Adipocyte (in vitro differentiated cells): Measurements from ENCODE around the gene LYPLAL1.

Experiments used
- DNase-seq: peaks from one replicate; pipeline ENCODE4 v3.0.0-alpha.2; 2015; ENCODE audit warnings: low read depth
- H3K27me3 ChIP-seq: replicated peaks from 2 replicates; pipeline ENCODE4 v1.7.0; 2013; ENCODE audit warnings: mild to moderate bottlenecking, low read length, moderate library complexity; ENCODE audit not compliant: control insufficient read depth, insufficient read depth
- H3K36me3 ChIP-seq: 2 replicates; pipeline ENCODE4 v1.7.0; 2013; ENCODE audit warnings: low read length, mild to moderate bottlenecking, moderate library complexity; ENCODE audit not compliant: control insufficient read depth, insufficient read depth, severe bottlenecking
- H3K4me1 ChIP-seq: 2 replicates; pipeline ENCODE4 v1.7.0; 2013; ENCODE audit warnings: mild to moderate bottlenecking, low read length, moderate library complexity; ENCODE audit not compliant: control insufficient read depth, insufficient read depth
- H3K4me3 ChIP-seq: 2 replicates; pipeline ENCODE4 v1.7.0; 2013; ENCODE audit warnings: mild to moderate bottlenecking, low read length, moderate library complexity
- H3K9ac ChIP-seq: 2 replicates; pipeline ENCODE4 v1.7.0; 2013; ENCODE audit warnings: mild to moderate bottlenecking, low read length, moderate library complexity
- H3K9me3 ChIP-seq: 2 replicates; pipeline ENCODE4 v1.7.0; 2013; ENCODE audit warnings: mild to moderate bottlenecking, low read length, moderate library complexity; ENCODE audit not compliant: control insufficient read depth

Gene LYPLAL1

DNA sequence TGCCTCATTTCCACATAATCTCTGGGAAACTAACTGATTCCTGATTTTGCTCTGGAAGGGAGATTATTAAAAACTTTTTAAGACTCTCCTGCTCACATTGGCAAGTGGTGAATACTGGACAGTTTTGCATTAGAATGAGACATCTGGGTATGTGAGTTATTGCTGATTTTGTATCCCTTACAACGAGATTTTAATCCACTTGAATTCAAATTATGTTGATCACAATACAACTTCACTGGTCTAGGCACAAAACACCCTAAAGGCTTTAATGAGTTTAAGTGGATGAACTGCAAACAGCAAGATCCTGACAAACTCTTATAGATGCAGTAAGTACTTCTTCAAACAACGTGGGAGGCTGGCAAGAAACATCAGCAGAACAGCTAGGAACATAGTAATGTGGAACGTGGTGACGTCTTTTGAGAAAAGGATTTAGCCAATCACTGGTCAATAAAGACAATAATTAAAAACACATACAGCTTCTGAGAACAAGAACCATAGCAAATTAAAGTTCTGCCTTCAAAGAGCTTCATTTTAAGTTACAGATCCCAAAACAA is 10.2 kb upstream of the LYPLAL1 start:
- no peaks in the 10 kb centered on the region for H3K27me3 ChIP-seq
- no peaks in the 10 kb centered on the region for H3K9me3 ChIP-seq
- H3K4me1 ChIP-seq = peaks cover 9% of the 10 kb centered on the region
- no peak for DNase-seq
- H3K36me3 ChIP-seq = no peaks in the 10 kb centered on the region
- no peak overlapping the region for H3K9ac ChIP-seq
- H3K4me3 ChIP-seq = no peak overlapping the region

DNA sequence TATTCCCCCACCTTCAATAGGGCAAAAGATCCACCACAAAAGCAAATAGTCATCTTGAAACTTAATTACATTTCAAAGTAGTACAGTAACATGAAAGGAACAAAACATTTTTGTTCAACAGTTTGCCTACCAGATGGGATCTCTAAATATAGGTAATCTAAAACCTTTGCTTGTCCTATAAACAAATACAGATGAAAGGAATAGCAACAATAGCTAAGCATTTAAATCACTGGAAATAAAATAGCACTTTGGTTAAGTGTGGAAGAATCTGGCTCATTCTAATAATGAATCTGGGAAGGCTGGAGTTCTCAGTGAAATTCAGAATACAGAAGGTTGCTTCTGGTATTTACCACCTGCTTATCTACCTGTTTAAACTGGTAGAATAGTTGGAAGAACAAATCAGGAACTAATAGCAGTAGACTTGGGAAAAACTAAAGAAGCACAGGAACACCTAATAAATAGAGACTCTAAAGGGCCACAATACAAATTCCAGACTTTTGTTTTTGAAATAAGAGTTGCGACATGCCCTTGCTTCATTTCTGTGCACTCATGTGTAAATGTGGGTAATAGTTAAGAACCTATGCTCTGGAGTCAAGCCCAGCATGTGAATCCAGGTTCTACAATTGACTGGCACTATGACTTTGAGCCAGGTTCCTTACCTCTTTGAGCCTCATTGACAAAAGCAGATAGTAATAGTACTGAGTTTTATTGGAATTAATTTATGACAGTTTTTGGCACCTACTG is 2.3 kb upstream of the LYPLAL1 start:
- H3K36me3 ChIP-seq = no peaks in the 10 kb centered on the region
- no peaks in the 10 kb centered on the region for H3K9me3 ChIP-seq
- peak; percentile 70 for DNase-seq
- H3K27me3 ChIP-seq = no peaks in the 10 kb centered on the region
- H3K4me3 ChIP-seq = peak overlapping the region; percentile 23
- H3K4me1 ChIP-seq = peaks cover 37% of the 10 kb centered on the region
- peak overlapping the region; percentile 23 for H3K9ac ChIP-seq

DNA sequence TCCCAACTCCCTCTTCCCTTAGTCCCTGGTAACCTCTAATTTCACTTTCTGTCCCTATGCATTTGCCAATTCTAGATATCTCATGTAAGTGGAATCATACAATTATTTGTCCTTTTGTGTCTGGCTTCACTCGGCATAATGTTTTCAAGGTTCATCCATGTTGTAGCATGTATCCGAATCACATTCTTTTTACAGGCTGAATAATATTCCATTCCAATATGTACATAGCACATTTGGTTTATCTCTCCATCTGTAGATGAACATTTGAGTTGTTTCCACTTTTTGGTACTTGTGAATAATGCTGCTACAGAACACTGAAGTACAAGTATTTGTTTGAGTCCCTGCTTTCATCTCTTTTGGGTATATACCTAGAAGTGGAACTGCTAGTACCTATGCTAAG is 857 bp upstream of the LYPLAL1 start:
- Histone ChIP-seq H3K4me1 (peaks cover 37% of the 10 kb centered on the region), H3K9me3 (no peaks in the 10 kb centered on the region), H3K9ac (no peak overlapping the region), H3K27me3 (no peaks in the 10 kb centered on the region), H3K4me3 (no peak overlapping the region), H3K36me3 (no peaks in the 10 kb centered on the region)
- DNase-seq = no peak

DNA sequence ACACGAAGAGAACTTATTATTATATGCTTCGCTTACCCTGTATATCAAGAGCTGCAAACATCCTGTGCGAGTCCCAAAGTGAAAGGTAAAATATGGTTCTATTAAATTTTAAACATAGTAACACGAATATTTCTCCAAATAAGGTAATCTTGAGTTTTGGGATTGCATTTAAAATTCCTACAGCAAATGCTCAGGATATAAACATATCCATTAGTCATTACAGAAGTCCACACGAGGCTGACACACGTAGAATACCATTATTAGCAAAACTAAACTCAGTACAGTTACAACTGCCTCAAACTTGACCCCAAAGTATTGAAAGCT is 282 bp upstream of the LYPLAL1 start:
- H3K36me3 ChIP-seq = no peaks in the 10 kb centered on the region
- DNase-seq = no peak
- H3K4me3 ChIP-seq = peak overlapping the region; percentile 84
- H3K9me3 ChIP-seq = no peaks in the 10 kb centered on the region
- H3K27me3 ChIP-seq = no peaks in the 10 kb centered on the region
- H3K4me1 ChIP-seq = peaks cover 37% of the 10 kb centered on the region
- peak overlapping the region; percentile 92 for H3K9ac ChIP-seq

DNA sequence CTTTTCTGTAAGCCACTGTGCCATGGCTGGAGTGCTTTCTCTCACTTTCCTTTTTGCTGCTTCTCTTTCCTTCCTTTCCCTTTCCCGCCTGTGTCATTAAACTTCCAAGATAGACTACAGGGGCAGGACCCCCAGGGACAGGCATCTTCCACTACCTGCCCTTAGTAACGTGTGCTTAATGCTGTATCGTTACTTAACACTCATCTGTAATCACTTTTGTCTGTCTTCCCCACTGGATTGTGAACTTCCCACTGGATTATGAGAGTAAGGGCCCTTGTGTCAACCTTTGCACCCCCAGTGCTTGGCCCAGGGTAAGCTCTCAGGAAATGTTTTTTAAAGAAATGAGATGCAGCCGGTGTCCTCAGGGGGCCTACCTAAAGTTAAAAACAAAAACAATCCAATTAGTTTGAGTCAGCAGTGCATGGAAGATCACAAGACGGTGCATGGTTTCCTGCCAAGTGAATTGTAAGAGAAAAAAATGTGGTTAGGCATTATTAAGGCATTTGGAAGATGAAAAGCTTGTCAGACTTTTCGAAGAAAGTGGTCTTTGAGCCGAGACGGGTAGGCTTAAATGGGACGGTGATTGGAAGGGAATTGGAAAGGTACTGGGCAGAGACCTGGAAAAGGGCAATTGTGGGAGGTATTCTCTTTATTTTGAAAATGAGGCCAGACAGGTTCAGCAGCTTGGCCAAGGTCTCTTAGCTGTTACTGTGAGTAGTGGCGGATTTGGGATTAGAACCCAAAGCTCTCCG is 958 bp downstream of the LYPLAL1 start:
- peak; percentile 78 for DNase-seq
- no peaks in the 10 kb centered on the region for H3K36me3 ChIP-seq
- no peaks in the 10 kb centered on the region for H3K27me3 ChIP-seq
- peak overlapping the region; percentile 92 for H3K9ac ChIP-seq
- peak overlapping the region; percentile 84 for H3K4me3 ChIP-seq
- no peaks in the 10 kb centered on the region for H3K9me3 ChIP-seq
- peaks cover 46% of the 10 kb centered on the region for H3K4me1 ChIP-seq

DNA sequence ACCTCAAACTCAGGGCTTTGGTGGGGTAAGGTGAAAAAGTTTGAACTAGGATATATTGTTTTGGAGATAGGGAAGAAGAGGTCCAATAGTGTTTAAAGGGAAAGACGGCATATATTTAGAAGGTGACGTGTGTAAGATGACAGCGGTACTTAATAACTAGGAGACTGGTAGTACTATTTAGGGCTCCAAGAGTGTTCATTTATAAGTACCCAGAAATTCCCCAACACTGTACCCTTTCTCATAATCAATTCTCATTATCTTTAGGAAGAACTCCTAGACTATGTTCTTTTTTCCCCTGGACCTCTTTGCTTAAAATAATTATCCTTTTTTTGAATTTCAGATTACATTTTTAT is 1.5 kb downstream of the LYPLAL1 start:
- peak overlapping the region; percentile 84 for H3K4me3 ChIP-seq

DNA sequence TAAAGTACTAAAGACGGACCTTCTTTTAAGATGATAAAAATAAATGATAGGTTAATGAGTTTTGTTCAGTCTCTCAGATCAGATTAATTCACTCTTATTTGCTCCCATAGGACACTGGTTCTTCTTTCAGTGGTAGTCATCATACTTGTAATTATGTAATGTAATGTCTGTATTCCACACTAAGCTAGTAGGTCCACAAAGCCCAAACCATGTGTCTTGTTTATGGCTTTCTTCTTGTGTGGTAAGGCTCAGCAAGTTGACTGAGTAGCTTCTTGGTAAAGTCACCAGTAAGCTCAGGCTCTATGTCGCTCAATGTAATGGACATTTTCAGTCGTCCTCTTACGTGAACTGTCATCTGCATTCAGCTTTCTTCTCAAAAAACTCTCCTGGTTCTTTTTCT is 2.5 kb downstream of the LYPLAL1 start:
- Histone ChIP-seq H3K9me3 (no peaks in the 10 kb centered on the region), H3K9ac (no peak overlapping the region), H3K27me3 (no peaks in the 10 kb centered on the region), H3K4me3 (peak overlapping the region; percentile 84), H3K4me1 (peaks cover 47% of the 10 kb centered on the region), H3K36me3 (peaks cover 2% of the 10 kb centered on the region)
- no peak for DNase-seq

More for the DNA sequence above, 1.5 kb downstream of the LYPLAL1 start:
- H3K9me3 ChIP-seq = no peaks in the 10 kb centered on the region
- no peaks in the 10 kb centered on the region for H3K36me3 ChIP-seq
- no peaks in the 10 kb centered on the region for H3K27me3 ChIP-seq
- no peak for DNase-seq
- H3K4me1 ChIP-seq = peaks cover 50% of the 10 kb centered on the region
- peak overlapping the region; percentile 92 for H3K9ac ChIP-seq

DNA sequence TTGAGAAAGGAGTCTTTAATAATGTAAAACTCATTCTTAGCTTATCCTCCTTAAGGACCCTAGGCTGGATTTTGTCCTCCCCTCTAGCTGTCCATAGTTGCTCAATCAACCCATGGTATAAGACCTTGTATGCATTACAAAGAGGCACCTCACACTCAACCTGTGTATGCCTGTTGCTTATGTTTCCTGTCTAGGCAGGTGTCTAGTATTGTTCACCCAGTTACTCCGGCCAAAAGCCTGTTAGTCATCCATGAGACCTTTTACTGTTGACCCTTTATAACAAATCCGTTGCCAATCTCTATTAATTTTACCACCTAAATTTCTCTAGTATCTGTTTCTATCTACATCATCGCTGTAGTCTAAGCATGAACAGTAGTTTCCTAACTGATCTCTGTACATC is 3.7 kb downstream of the LYPLAL1 start:
- Histone ChIP-seq H3K4me1 (peaks cover 35% of the 10 kb centered on the region), H3K9me3 (no peaks in the 10 kb centered on the region), H3K36me3 (peaks cover 12% of the 10 kb centered on the region), H3K27me3 (no peaks in the 10 kb centered on the region), H3K9ac (no peak overlapping the region), H3K4me3 (no peak overlapping the region)
- DNase-seq = no peak

DNA sequence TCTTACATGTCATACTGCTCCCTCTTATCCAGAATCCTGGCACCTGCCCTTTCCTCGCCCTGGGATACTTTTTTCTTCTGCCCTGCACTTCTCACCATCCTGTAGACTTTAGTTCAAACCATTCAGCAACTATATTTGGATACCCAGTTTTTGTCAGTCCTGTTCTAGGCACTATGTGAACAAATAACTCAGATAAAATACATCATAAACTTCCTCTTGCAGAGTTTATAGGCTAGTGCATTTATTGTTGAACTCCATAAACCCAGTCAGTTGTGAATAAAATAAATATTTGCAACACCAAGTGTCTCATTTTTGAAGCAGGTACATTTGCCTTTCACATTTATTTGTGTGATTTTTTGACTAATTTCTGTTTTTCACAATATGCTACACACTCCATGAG is 4.3 kb downstream of the LYPLAL1 start:
- Histone ChIP-seq H3K9ac (no peak overlapping the region), H3K4me3 (no peak overlapping the region), H3K27me3 (no peaks in the 10 kb centered on the region), H3K9me3 (no peaks in the 10 kb centered on the region), H3K36me3 (peaks cover 13% of the 10 kb centered on the region), H3K4me1 (peaks cover 33% of the 10 kb centered on the region)
- DNase-seq = no peak

DNA sequence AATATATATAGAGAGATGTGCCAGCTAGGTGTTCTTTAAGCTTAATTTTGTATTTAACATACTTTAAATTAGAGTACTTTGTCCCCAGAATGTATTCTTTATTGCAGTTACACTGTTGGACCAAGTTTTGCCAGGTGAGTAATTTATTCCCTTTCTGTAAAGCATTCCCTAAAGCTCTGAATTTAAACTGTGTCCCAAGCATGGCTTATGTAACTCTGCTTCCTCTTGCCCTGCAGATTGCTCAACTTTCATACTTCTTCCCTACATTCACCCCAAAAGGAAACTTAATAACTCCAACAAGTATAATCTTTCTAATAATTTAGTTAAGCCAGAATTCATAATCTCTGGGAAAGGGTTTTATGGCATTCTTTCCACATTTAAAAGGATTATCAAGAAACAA is 5.6 kb downstream of the LYPLAL1 start:
- peaks cover 1% of the 10 kb centered on the region for H3K9me3 ChIP-seq

DNA sequence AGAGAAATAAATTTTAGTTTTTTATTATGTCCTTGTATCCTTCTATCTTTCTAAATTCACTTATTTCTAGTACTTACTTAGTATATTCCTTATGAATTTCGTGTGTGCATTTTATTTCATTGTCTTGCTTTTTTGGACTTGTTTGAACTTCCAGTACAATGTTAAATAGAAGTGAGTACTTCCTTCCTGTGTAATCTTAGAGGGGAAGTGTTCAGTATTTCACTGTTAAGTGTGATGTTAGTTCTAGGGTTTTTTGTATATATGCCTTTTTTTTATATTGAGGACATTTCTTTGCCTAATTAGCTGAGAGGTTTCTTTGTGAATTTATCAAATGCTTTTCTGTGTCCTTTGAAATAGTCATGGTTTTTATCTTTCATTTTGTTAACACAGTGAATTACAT is 10.7 kb downstream of the LYPLAL1 start:
- Histone ChIP-seq H3K9ac (no peak overlapping the region), H3K4me1 (peaks cover 17% of the 10 kb centered on the region), H3K27me3 (no peaks in the 10 kb centered on the region), H3K4me3 (no peak overlapping the region), H3K9me3 (peaks cover 6% of the 10 kb centered on the region), H3K36me3 (peaks cover 31% of the 10 kb centered on the region)
- no peak for DNase-seq

More for the DNA sequence above, 5.6 kb downstream of the LYPLAL1 start:
- DNase-seq = peak; percentile 52
- Histone ChIP-seq H3K27me3 (no peaks in the 10 kb centered on the region), H3K4me3 (no peak overlapping the region), H3K4me1 (peaks cover 27% of the 10 kb centered on the region), H3K36me3 (peaks cover 18% of the 10 kb centered on the region), H3K9ac (no peak overlapping the region)
